Sigmoid colon (tissue), 7 donors: ENCODE measurements around the gene GRIN2A. TPM values are rescaled to one million over a fixed set of nuclear protein-coding genes. Genes with fewer than 3 reads are reported as not detected.

Source experiments
- DNase-seq: peaks from one replicate; pipeline ENCODE4 v3.0.0-alpha.2; 2019
- H3K27ac ChIP-seq, 4 donors: fragments of 200-600 bp; sonication (generic); one replicate each; pipeline ENCODE4 v1.5.1; 2016 to 2019; ENCODE audit warnings: mild to moderate bottlenecking in 1 of 4
- H3K27me3 ChIP-seq, 3 donors: fragments of 200-600 bp; sonication (generic); one replicate each; pipeline ENCODE4 v1.5.1; 2019; ENCODE audit warnings: mild to moderate bottlenecking in 1 of 3
- H3K36me3 ChIP-seq, 4 donors: fragments of 200-600 bp; sonication (generic); one replicate each; pipeline ENCODE4 v1.5.1; 2016 to 2019
- H3K4me1 ChIP-seq, 4 donors: fragments of 200-600 bp; sonication (generic); one replicate each; pipeline ENCODE4 v1.5.1; 2017 to 2019
- H3K4me3 ChIP-seq, 4 donors: fragments of 200-600 bp; sonication (generic); one replicate each; pipeline ENCODE4 v1.5.1; 2017 to 2019; ENCODE audit warnings: mild to moderate bottlenecking in 2 of 4, moderate library complexity in 1 of 4
- H3K9me3 ChIP-seq, 4 donors: fragments of 200-600 bp in 3 of 4; sonication (generic) in 3 of 4; one replicate each; pipeline versions ENCODE4 v1.5.1 to v1.6.1; 2013 to 2019
- CTCF ChIP-seq, 4 experiments: fragments of 450-650 bp in 3 of 4; fragments of 200-600 bp in 1 of 4; IDR thresholded peaks; one replicate each; pipeline ENCODE4 v1.5.1; 2016 to 2019; ENCODE audit warnings: antibody characterized with exemption in 4 of 4, mild to moderate bottlenecking in 3 of 4, moderate library complexity in 2 of 4
- EP300 ChIP-seq, 4 donors: sonication (generic); formaldehyde crosslinking; IDR thresholded peaks; one replicate each; pipeline ENCODE4 v1.6.1; 2017; ENCODE audit warnings: antibody characterized with exemption in 4 of 4
- POLR2A ChIP-seq, 2 donors: fragments of 450-650 bp; IDR thresholded peaks; one replicate each; pipeline ENCODE4 v1.6.1; 2016; ENCODE audit warnings: antibody characterized with exemption in 2 of 2, mild to moderate bottlenecking in 2 of 2, moderate library complexity in 2 of 2
- POLR2AphosphoS5 ChIP-seq, 4 donors: sonication (generic); formaldehyde crosslinking; IDR thresholded peaks; one replicate each; pipeline ENCODE4 v1.6.1; 2017; ENCODE audit warnings: antibody characterized with exemption in 4 of 4
- WGBS, 2 donors: extraction: QIAGEN DNeasy Blood & Tissue Kit; methylation state at CpG; one replicate each; pipeline ENCODE4 v1.1.7; 2013; 5-methylcytosine and 5-hydroxymethylcytosine counted together
- intact Hi-C: fragments of 100-400 bp; cut with DNase I; formaldehyde crosslinking; loops from one replicate; pipeline ENCODE4 v1.15.1; 2023
- polyA plus RNA-seq, 3 donors: library from polyadenylated mRNA; stranded (reverse); fragments of 200-250 nt; gene quantifications; one replicate each; pipeline ENCODE4 v1.2.3, GENCODE V29; 2013
- total RNA-seq, 4 donors: library from RNA; depleted of rRNA; stranded (reverse); fragments of >200 nt; gene quantifications; one replicate each; pipeline ENCODE4 v1.1.0, GENCODE V29; 2016
- donor health status: healthy with polysubstance abuse.
- donor health status: Bipolar disorder and iron deficiency.
- donor health status: healthy.

GRIN2A gene
- total and polyA plus RNA-seq, 7 donors = under 0.01 to 0.36 (median 0.09) TPM

- H3K27me3 ChIP-seq = no peaks in the 10 kb centered on the region
- intact Hi-C loops = no loop called here
- H3K9me3 ChIP-seq = no peaks in the 10 kb centered on the region
- no peak for DNase-seq
- TF ChIP-seq POLR2AphosphoS5 (IDR thresholded peaks at IDR 0.05) = no peak
- TF ChIP-seq POLR2A (IDR thresholded peaks at IDR 0.05) = no peak
- no peak for TF ChIP-seq EP300 (IDR thresholded peaks at IDR 0.05)
- no peak for TF ChIP-seq CTCF (IDR thresholded peaks at IDR 0.05)
- H3K27ac ChIP-seq = no peak overlapping the region
- H3K36me3 ChIP-seq = no peaks in the 10 kb centered on the region
- no peaks in the 10 kb centered on the region for H3K4me1 ChIP-seq
- 44 to 69% methylated on average over 5 of the region's 5 CpGs for WGBS, 2 donors
- H3K4me3 ChIP-seq = no peak overlapping the region
These were observed 406.2 kb downstream of the GRIN2A start for GRCh38 chr16:9775998-9776397.

- intact Hi-C loops = no loop called here
- WGBS, 2 donors = 36 to 55% methylated on average over 4 of the region's 4 CpGs
These were observed 408.9 kb downstream of the GRIN2A start for GRCh38 chr16:9773289-9773688.

GRCh38 chr16:9772526-9773225, 409.6 kb downstream of the GRIN2A start:
- no peak for TF ChIP-seq EP300 (IDR thresholded peaks at IDR 0.05)
- TF ChIP-seq CTCF (IDR thresholded peaks at IDR 0.05) = no peak
- no peak for TF ChIP-seq POLR2A (IDR thresholded peaks at IDR 0.05)
- no peak for TF ChIP-seq POLR2AphosphoS5 (IDR thresholded peaks at IDR 0.05)
- no peaks in the 10 kb centered on the region for H3K9me3 ChIP-seq
- no peak for DNase-seq
- intact Hi-C loops = no loop called here
- H3K27ac ChIP-seq = no peak overlapping the region
- H3K4me1 ChIP-seq = no peaks in the 10 kb centered on the region
- no peaks in the 10 kb centered on the region for H3K27me3 ChIP-seq
- 60 to 74% methylated on average over 9 of the region's 9 CpGs for WGBS, 2 donors
- no peak overlapping the region for H3K4me3 ChIP-seq
- no peaks in the 10 kb centered on the region for H3K36me3 ChIP-seq

More at GRCh38 chr16:9773289-9773688, 408.9 kb downstream of the GRIN2A start:
- Histone ChIP-seq H3K4me1 (no peaks in the 10 kb centered on the region), H3K36me3 (no peaks in the 10 kb centered on the region), H3K27ac (no peak overlapping the region), H3K9me3 (no peaks in the 10 kb centered on the region), H3K27me3 (no peaks in the 10 kb centered on the region), H3K4me3 (no peak overlapping the region)
- DNase-seq = no peak
- no peak for TF ChIP-seq POLR2A (IDR thresholded peaks at IDR 0.05)
- no peak for TF ChIP-seq CTCF (IDR thresholded peaks at IDR 0.05)
- no peak for TF ChIP-seq POLR2AphosphoS5 (IDR thresholded peaks at IDR 0.05)
- TF ChIP-seq EP300 (IDR thresholded peaks at IDR 0.05) = no peak

- Histone ChIP-seq H3K27me3 (no peaks in the 10 kb centered on the region), H3K4me3 (no peak overlapping the region), H3K36me3 (no peaks in the 10 kb centered on the region), H3K27ac (no peak overlapping the region), H3K9me3 (no peaks in the 10 kb centered on the region), H3K4me1 (no peaks in the 10 kb centered on the region)
- DNase-seq = no peak
- TF ChIP-seq EP300 (IDR thresholded peaks at IDR 0.05) = no peak
- no peak for TF ChIP-seq POLR2AphosphoS5 (IDR thresholded peaks at IDR 0.05)
- no peak for TF ChIP-seq POLR2A (IDR thresholded peaks at IDR 0.05)
- no peak for TF ChIP-seq CTCF (IDR thresholded peaks at IDR 0.05)
- WGBS, 2 donors = 76 to 77% methylated on average over 4 of the region's 4 CpGs
- intact Hi-C loops = no loop called here
These were observed 415.3 kb downstream of the GRIN2A start for GRCh38 chr16:9766891-9767290.

GRCh38 chr16:9763505-9763904, 418.7 kb downstream of the GRIN2A start:
- Histone ChIP-seq H3K4me3 (no peak overlapping the region), H3K4me1 (no peaks in the 10 kb centered on the region), H3K27me3 (no peaks in the 10 kb centered on the region), H3K36me3 (no peaks in the 10 kb centered on the region), H3K27ac (no peak overlapping the region), H3K9me3 (no peaks in the 10 kb centered on the region)
- no peak for DNase-seq
- intact Hi-C loops = no loop called here
- TF ChIP-seq POLR2A (IDR thresholded peaks at IDR 0.05) (no peak), CTCF (IDR thresholded peaks at IDR 0.05) (no peak), POLR2AphosphoS5 (IDR thresholded peaks at IDR 0.05) (no peak), EP300 (IDR thresholded peaks at IDR 0.05) (no peak)
- 88% methylated on average over 11 of the region's 11 CpGs for WGBS, 2 donors
